ENCODE data around the gene CPPED1. TPM values are rescaled to one million over a fixed set of nuclear protein-coding genes. Genes with fewer than 3 reads are reported as not detected.

The CPPED1 gene
- total and polyA plus RNA-seq, 4 donors: 10.4 to 29.1 (median 23.0) TPM

DNA sequence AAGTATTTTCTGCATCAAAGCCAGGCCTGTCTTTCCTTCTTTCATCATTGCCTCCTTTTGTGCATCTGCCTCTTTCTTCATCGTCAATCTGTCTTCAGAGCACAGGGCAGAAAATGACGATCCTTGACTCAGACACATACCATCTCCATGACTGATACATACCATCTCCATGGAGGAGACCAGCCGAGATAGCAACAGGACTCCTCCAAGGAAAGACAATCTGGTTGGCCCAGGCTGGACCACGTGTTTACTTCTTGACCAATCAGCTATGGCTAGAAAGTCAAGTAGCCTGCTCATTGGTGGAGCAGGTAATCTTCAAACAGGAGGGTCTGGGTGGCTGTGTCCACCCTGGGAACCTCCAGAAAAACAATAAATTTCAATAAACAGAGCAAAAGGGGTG, 164.6 kb downstream of the CPPED1 start:
- no peaks in the 10 kb centered on the region for H3K27me3 ChIP-seq (ENCODE audit: control insufficient read depth in 4 of 4, insufficient read depth in 4 of 4, low read length in 3 of 4)
- H3K4me3 ChIP-seq (ENCODE audit: low read depth in 1 of 3, low read length in 3 of 3): no peak overlapping the region
- H3K36me3 ChIP-seq (ENCODE audit: control insufficient read depth in 4 of 4, insufficient read depth in 3 of 4, low read depth in 1 of 4, low read length in 3 of 4): no peaks in the 10 kb centered on the region
- H3K9me3 ChIP-seq (ENCODE audit: control insufficient read depth in 4 of 4, low read length in 3 of 4): no peaks in the 10 kb centered on the region
- WGBS: 65% methylated on average over 4 of the region's 4 CpGs
- H3K9ac ChIP-seq (ENCODE audit: low read depth in 1 of 2, low read length in 2 of 2): no peak overlapping the region
- TF ChIP-seq TAF1 (conservative IDR thresholded peaks at IDR 0.05) (no peak), HNF4G (IDR thresholded peaks at IDR 0.05) (no peak), YY1 (IDR thresholded peaks at IDR 0.05) (no peak), SP1 (IDR thresholded peaks at IDR 0.05) (no peak), NR2F2 (IDR thresholded peaks at IDR 0.05) (no peak), GABPA (IDR thresholded peaks at IDR 0.05 in 1 of 2, conservative IDR thresholded peaks at IDR 0.05 in 1 of 2) (no peak), FOXA2 (IDR thresholded peaks at IDR 0.05) (no peak), RXRA (IDR thresholded peaks at IDR 0.05) (no peak), JUND (IDR thresholded peaks at IDR 0.05) (no peak), FOXA1 (IDR thresholded peaks at IDR 0.05) (no peak), HNF4A (conservative IDR thresholded peaks at IDR 0.05) (no peak), RAD21 (IDR thresholded peaks at IDR 0.05) (no peak), EGR1 (IDR thresholded peaks at IDR 0.05; ENCODE audit: low read depth in 2 of 2) (no peak)
- TF ChIP-seq, protein P1, sequence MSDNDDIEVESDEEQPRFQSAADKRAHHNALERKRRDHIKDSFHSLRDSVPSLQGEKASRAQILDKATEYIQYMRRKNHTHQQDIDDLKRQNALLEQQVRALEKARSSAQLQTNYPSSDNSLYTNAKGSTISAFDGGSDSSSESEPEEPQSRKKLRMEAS (IDR thresholded peaks at IDR 0.05): no peak
- TF ChIP-seq, protein P2, sequence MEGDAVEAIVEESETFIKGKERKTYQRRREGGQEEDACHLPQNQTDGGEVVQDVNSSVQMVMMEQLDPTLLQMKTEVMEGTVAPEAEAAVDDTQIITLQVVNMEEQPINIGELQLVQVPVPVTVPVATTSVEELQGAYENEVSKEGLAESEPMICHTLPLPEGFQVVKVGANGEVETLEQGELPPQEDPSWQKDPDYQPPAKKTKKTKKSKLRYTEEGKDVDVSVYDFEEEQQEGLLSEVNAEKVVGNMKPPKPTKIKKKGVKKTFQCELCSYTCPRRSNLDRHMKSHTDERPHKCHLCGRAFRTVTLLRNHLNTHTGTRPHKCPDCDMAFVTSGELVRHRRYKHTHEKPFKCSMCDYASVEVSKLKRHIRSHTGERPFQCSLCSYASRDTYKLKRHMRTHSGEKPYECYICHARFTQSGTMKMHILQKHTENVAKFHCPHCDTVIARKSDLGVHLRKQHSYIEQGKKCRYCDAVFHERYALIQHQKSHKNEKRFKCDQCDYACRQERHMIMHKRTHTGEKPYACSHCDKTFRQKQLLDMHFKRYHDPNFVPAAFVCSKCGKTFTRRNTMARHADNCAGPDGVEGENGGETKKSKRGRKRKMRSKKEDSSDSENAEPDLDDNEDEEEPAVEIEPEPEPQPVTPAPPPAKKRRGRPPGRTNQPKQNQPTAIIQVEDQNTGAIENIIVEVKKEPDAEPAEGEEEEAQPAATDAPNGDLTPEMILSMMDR (IDR thresholded peaks at IDR 0.05; ENCODE audit: low read depth, low read length, missing input control): no peak
- TF ChIP-seq, protein P3, sequence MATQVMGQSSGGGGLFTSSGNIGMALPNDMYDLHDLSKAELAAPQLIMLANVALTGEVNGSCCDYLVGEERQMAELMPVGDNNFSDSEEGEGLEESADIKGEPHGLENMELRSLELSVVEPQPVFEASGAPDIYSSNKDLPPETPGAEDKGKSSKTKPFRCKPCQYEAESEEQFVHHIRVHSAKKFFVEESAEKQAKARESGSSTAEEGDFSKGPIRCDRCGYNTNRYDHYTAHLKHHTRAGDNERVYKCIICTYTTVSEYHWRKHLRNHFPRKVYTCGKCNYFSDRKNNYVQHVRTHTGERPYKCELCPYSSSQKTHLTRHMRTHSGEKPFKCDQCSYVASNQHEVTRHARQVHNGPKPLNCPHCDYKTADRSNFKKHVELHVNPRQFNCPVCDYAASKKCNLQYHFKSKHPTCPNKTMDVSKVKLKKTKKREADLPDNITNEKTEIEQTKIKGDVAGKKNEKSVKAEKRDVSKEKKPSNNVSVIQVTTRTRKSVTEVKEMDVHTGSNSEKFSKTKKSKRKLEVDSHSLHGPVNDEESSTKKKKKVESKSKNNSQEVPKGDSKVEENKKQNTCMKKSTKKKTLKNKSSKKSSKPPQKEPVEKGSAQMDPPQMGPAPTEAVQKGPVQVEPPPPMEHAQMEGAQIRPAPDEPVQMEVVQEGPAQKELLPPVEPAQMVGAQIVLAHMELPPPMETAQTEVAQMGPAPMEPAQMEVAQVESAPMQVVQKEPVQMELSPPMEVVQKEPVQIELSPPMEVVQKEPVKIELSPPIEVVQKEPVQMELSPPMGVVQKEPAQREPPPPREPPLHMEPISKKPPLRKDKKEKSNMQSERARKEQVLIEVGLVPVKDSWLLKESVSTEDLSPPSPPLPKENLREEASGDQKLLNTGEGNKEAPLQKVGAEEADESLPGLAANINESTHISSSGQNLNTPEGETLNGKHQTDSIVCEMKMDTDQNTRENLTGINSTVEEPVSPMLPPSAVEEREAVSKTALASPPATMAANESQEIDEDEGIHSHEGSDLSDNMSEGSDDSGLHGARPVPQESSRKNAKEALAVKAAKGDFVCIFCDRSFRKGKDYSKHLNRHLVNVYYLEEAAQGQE (IDR thresholded peaks at IDR 0.05): no peak
- TF ChIP-seq, protein P4, sequence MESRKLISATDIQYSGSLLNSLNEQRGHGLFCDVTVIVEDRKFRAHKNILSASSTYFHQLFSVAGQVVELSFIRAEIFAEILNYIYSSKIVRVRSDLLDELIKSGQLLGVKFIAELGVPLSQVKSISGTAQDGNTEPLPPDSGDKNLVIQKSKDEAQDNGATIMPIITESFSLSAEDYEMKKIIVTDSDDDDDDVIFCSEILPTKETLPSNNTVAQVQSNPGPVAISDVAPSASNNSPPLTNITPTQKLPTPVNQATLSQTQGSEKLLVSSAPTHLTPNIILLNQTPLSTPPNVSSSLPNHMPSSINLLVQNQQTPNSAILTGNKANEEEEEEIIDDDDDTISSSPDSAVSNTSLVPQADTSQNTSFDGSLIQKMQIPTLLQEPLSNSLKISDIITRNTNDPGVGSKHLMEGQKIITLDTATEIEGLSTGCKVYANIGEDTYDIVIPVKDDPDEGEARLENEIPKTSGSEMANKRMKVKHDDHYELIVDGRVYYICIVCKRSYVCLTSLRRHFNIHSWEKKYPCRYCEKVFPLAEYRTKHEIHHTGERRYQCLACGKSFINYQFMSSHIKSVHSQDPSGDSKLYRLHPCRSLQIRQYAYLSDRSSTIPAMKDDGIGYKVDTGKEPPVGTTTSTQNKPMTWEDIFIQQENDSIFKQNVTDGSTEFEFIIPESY (IDR thresholded peaks at IDR 0.05): no peak
- no peak overlapping the region for H3K27ac ChIP-seq (ENCODE audit: low read depth in 1 of 2, low read length in 2 of 2)
- peaks cover 0 to 4% (median 2%) of the 10 kb centered on the region in 4 donors for H3K4me1 ChIP-seq (ENCODE audit: control insufficient read depth in 4 of 4, insufficient read depth in 4 of 4, low read length in 3 of 4)
- no peak for DNase-seq (ENCODE audit: low spot score)

DNA sequence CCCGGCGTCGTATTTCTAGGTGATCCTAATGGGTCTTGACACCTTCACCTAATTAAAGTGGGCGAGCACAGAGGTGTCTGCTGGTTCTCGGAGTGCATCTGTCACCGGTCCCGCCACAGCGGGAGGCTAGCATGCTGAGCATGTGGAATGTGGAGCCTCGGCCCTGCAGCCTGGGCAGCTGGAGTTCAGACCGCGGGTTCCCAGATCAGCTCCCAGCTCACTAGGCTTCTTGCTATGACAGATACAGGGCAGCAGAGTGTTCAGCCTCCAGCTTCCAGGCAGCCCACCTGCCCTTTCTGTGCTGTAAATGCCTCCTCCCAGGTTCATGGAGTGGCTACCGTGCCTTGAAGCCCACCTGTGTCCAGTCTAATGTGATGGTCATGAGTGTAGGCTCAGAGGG, 166.7 kb downstream of the CPPED1 start:
- H3K27me3 ChIP-seq (ENCODE audit: control insufficient read depth in 4 of 4, insufficient read depth in 4 of 4, low read length in 3 of 4): no peaks in the 10 kb centered on the region
- no peak overlapping the region for H3K9ac ChIP-seq (ENCODE audit: low read depth in 1 of 2, low read length in 2 of 2)
- DNase-seq (ENCODE audit: low spot score): no peak
- no peak overlapping the region for H3K27ac ChIP-seq (ENCODE audit: low read depth in 1 of 2, low read length in 2 of 2)
- H3K9me3 ChIP-seq (ENCODE audit: control insufficient read depth in 4 of 4, low read length in 3 of 4): no peaks in the 10 kb centered on the region
- 67% methylated on average over 12 of the region's 12 CpGs for WGBS
- TF ChIP-seq FOXA2 (IDR thresholded peaks at IDR 0.05): no peak
- TF ChIP-seq, protein P4 (IDR thresholded peaks at IDR 0.05): no peak
- no peak for TF ChIP-seq HNF4A (conservative IDR thresholded peaks at IDR 0.05)
- TF ChIP-seq SP1 (IDR thresholded peaks at IDR 0.05): no peak
- TF ChIP-seq, protein P5, sequence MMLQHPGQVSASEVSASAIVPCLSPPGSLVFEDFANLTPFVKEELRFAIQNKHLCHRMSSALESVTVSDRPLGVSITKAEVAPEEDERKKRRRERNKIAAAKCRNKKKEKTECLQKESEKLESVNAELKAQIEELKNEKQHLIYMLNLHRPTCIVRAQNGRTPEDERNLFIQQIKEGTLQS (IDR thresholded peaks at IDR 0.05): no peak
- no peak for TF ChIP-seq JUND (IDR thresholded peaks at IDR 0.05)
- TF ChIP-seq NR2F2 (IDR thresholded peaks at IDR 0.05): no peak
- TF ChIP-seq GABPA (IDR thresholded peaks at IDR 0.05 in 1 of 2, conservative IDR thresholded peaks at IDR 0.05 in 1 of 2): no peak
- TF ChIP-seq YY1 (IDR thresholded peaks at IDR 0.05): no peak
- no peak for TF ChIP-seq FOXA1 (IDR thresholded peaks at IDR 0.05)
- TF ChIP-seq EGR1 (IDR thresholded peaks at IDR 0.05; ENCODE audit: low read depth in 2 of 2): no peak
- H3K36me3 ChIP-seq (ENCODE audit: control insufficient read depth in 4 of 4, insufficient read depth in 3 of 4, low read depth in 1 of 4, low read length in 3 of 4): no peaks in the 10 kb centered on the region
- no peak overlapping the region for H3K4me3 ChIP-seq (ENCODE audit: low read depth in 1 of 3, low read length in 3 of 3)
- no peaks in the 10 kb centered on the region for H3K4me1 ChIP-seq (ENCODE audit: control insufficient read depth in 4 of 4, insufficient read depth in 4 of 4, low read length in 3 of 4)
